Skeletal muscle satellite cell (primary cell): ENCODE data around the gene IL20.

ENCODE experiments used
- H3K27me3 ChIP-seq: 2 replicates; pipeline ENCODE4 v1.7.0; 2013; ENCODE audit warnings: low read length; ENCODE audit not compliant: control insufficient read depth, insufficient read depth
- H3K36me3 ChIP-seq: 2 replicates; pipeline ENCODE4 v1.7.0; 2013; ENCODE audit warnings: mild to moderate bottlenecking, control low read depth, low read length; ENCODE audit not compliant: insufficient read depth
- H3K4me1 ChIP-seq: 2 replicates; pipeline ENCODE4 v1.7.0; 2013; ENCODE audit warnings: low read length; ENCODE audit not compliant: control insufficient read depth, insufficient read depth
- H3K4me2 ChIP-seq: 2 replicates; pipeline ENCODE4 v1.7.0; 2013; ENCODE audit warnings: mild to moderate bottlenecking, low read length
- H3K4me3 ChIP-seq: 2 replicates; pipeline ENCODE4 v1.7.0; 2013; ENCODE audit warnings: low read length
- H3K9ac ChIP-seq: 2 replicates; pipeline ENCODE4 v1.7.0; 2013; ENCODE audit warnings: mild to moderate bottlenecking, low read depth, low read length, moderate library complexity
- H3K9me3 ChIP-seq: replicated peaks from 2 replicates; pipeline ENCODE4 v1.7.0; 2013; ENCODE audit warnings: mild to moderate bottlenecking, control low read depth, low read length

The IL20 gene

DNA sequence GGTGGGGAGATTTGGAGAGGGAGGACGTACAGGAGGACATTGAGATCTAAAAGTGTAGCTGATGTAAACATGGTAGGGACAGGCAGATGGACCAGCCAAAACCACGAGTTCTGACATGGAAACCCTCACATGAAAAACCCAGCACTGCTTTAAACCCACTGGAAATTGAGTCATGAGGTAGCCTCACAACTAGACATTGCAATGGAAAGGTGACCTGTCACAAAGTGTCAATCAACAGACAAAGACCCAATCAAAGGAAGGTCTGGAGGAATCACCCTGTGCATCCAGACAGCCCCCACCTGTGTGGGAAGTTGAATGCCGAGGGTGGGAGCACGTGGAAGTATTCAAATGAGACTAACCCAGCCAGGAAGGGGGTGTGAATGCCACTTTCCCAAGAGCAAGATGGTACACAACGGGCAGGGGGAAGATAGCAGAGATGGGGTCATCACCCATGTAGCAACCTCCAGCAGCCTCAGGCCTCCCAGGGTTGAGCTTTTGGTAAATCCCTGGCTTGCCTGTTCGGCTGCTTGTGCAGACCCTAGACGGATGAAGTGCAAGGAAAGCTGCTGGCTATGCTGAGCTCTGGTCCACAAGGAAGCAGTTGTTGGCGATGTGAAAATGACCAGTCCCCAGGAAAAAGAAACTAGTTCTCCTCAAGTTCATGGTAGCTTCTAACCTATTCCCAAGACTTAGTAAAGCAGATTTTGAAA lies 50.7 kb downstream of the IL20 start:
- Histone ChIP-seq H3K9me3 (no peaks in the 10 kb centered on the region), H3K27me3 (peaks cover 35% of the 10 kb centered on the region), H3K4me2 (no peak overlapping the region), H3K36me3 (no peaks in the 10 kb centered on the region), H3K4me3 (no peak overlapping the region), H3K4me1 (no peaks in the 10 kb centered on the region), H3K9ac (no peak overlapping the region)

GRCh38 chr1:206918076-206918475 lies 52.7 kb downstream of the IL20 start:
- peaks cover 1% of the 10 kb centered on the region for H3K4me1 ChIP-seq
- H3K4me2 ChIP-seq: no peak overlapping the region
- no peak overlapping the region for H3K9ac ChIP-seq
- H3K27me3 ChIP-seq: peaks cover 31% of the 10 kb centered on the region
- H3K36me3 ChIP-seq: no peaks in the 10 kb centered on the region
- no peaks in the 10 kb centered on the region for H3K9me3 ChIP-seq
- H3K4me3 ChIP-seq: no peak overlapping the region
